HEK293 (cell line): Measurements from ENCODE around the gene MSX1.

Experiments used
- CTCF ChIA-PET: fragments of 350-600 bp; formaldehyde crosslinking; extraction: SDS; loops from one replicate; lab custom pipeline; 2021; ENCODE audit warnings: antibody characterized with exemption; lab: Yijun Ruan, JAX
- POLR2A ChIA-PET: fragments of 300-600 bp; formaldehyde crosslinking; extraction: SDS; loops from one replicate; lab custom pipeline; 2020; ENCODE audit warnings: antibody characterized with exemption, inconsistent platforms; lab: Yijun Ruan, JAX
- H3K27ac ChIP-seq: fragments of 200-500 bp; sonication (Bioruptor generic); 2 replicates; pipeline ENCODE4 v1.5.1; 2014; ENCODE audit warnings: low read depth, low read length, control low read depth, inconsistent platforms; ENCODE audit errors: extremely low read depth
- H3K36me3 ChIP-seq, 2 experiments: fragments of 200-500 bp in 1 of 2; sonication (Bioruptor generic) in 1 of 2; 1 replicate in 1 of 2; 2 replicates in 1 of 2; pipeline ENCODE4 v1.5.1; 2014 to 2017; ENCODE audit warnings: inconsistent platforms in 2 of 2, low read length in 2 of 2; ENCODE audit not compliant: control insufficient read depth in 2 of 2, insufficient read depth in 1 of 2
- H3K4me1 ChIP-seq: fragments of 200-500 bp; sonication (Bioruptor generic); 2 replicates; pipeline ENCODE4 v1.5.1; 2014; ENCODE audit warnings: mild to moderate bottlenecking, low read length, inconsistent platforms; ENCODE audit not compliant: control insufficient read depth, insufficient read depth
- H3K4me3 ChIP-seq: 2 replicates; pipeline ENCODE4 v1.5.1; 2011; ENCODE audit warnings: low read depth, mild to moderate bottlenecking, control low read depth, low read length, moderate library complexity
- H3K9me3 ChIP-seq: fragments of 200-500 bp; sonication (Bioruptor generic); 2 replicates; pipeline ENCODE4 v1.5.1; 2014; ENCODE audit warnings: low read depth, low read length, inconsistent platforms; ENCODE audit not compliant: control insufficient read depth, insufficient read depth
- ELK4 ChIP-seq: IDR thresholded peaks from 2 replicates; pipeline ENCODE4 v1.6.1; 2011; ENCODE audit warnings: mild to moderate bottlenecking, low read depth, low read length, borderline replicate concordance
- OSR2 ChIP-seq: fragments of 450-650 bp; formaldehyde crosslinking; IDR thresholded peaks from 2 replicates; pipeline ENCODE4 v1.5.1; 2016; ENCODE audit warnings: missing biosample characterization, missing genetic modification characterization
- RBAK ChIP-seq: fragments of 450-650 bp; formaldehyde crosslinking; IDR thresholded peaks from 2 replicates; pipeline ENCODE4 v1.5.1; 2016; ENCODE audit warnings: missing biosample characterization, missing genetic modification characterization
- SETDB1 ChIP-seq: IDR thresholded peaks from one replicate; pipeline ENCODE4 v1.6.1; 2017; ENCODE audit warnings: mild to moderate bottlenecking, low read length, moderate library complexity, mixed read lengths; ENCODE audit not compliant: insufficient read length
- ZBTB10 ChIP-seq: fragments of 450-650 bp; formaldehyde crosslinking; IDR thresholded peaks from 2 replicates; pipeline ENCODE4 v1.5.1; 2016; ENCODE audit warnings: missing biosample characterization, missing genetic modification characterization
- ZBTB49 ChIP-seq: fragments of 450-650 bp; formaldehyde crosslinking; IDR thresholded peaks from 2 replicates; pipeline ENCODE4 v1.5.1; 2016; ENCODE audit warnings: missing biosample characterization, missing genetic modification characterization, low read depth
- ZIC2 ChIP-seq: fragments of 450-650 bp; formaldehyde crosslinking; IDR thresholded peaks from 2 replicates; pipeline ENCODE4 v1.5.1; 2016; ENCODE audit warnings: missing biosample characterization, missing genetic modification characterization
- ZNF175 ChIP-seq: fragments of 450-650 bp; formaldehyde crosslinking; IDR thresholded peaks from 2 replicates; pipeline ENCODE4 v1.5.1; 2016; ENCODE audit warnings: missing biosample characterization, missing genetic modification characterization
- ZNF202 ChIP-seq: fragments of 450-650 bp; formaldehyde crosslinking; IDR thresholded peaks from 2 replicates; pipeline ENCODE4 v1.5.1; 2016; ENCODE audit warnings: missing biosample characterization, missing genetic modification characterization, borderline replicate concordance
- ZNF221 ChIP-seq: fragments of 450-650 bp; formaldehyde crosslinking; IDR thresholded peaks from 2 replicates; pipeline ENCODE4 v1.5.1; 2017; ENCODE audit warnings: missing biosample characterization, missing genetic modification characterization, borderline replicate concordance
- ZNF248 ChIP-seq: fragments of 450-650 bp; formaldehyde crosslinking; IDR thresholded peaks from 2 replicates; pipeline ENCODE4 v1.5.1; 2017; ENCODE audit warnings: missing biosample characterization, missing genetic modification characterization
- ZNF398 ChIP-seq: fragments of 450-650 bp; formaldehyde crosslinking; IDR thresholded peaks from 2 replicates; pipeline ENCODE4 v1.5.1; 2017; ENCODE audit warnings: missing biosample characterization, missing genetic modification characterization
- ZNF514 ChIP-seq: fragments of 450-650 bp; formaldehyde crosslinking; IDR thresholded peaks from 2 replicates; pipeline ENCODE4 v1.5.1; 2016; ENCODE audit warnings: missing biosample characterization, missing genetic modification characterization
- ZNF585B ChIP-seq: fragments of 450-650 bp; formaldehyde crosslinking; IDR thresholded peaks from 2 replicates; pipeline ENCODE4 v1.5.1; 2016; ENCODE audit warnings: missing biosample characterization, missing genetic modification characterization
- ZNF624 ChIP-seq: fragments of 450-650 bp; formaldehyde crosslinking; IDR thresholded peaks from 2 replicates; pipeline ENCODE4 v1.5.1; 2017; ENCODE audit warnings: missing biosample characterization, missing genetic modification characterization
- ZNF626 ChIP-seq: fragments of 450-650 bp; sonication (Bioruptor Pico); formaldehyde crosslinking; IDR thresholded peaks from 2 replicates; pipeline ENCODE4 v1.5.1; 2018; ENCODE audit warnings: missing biosample characterization, missing genetic modification characterization, inconsistent platforms
- ZNF645 ChIP-seq: fragments of 450-650 bp; formaldehyde crosslinking; IDR thresholded peaks from 2 replicates; pipeline ENCODE4; 2016; ENCODE audit warnings: missing biosample characterization, missing genetic modification characterization
- ZNF830 ChIP-seq: fragments of 450-650 bp; IDR thresholded peaks from 2 replicates; pipeline ENCODE4 v1.5.0; 2018; ENCODE audit warnings: missing biosample characterization, missing genetic modification characterization, low read depth, mild to moderate bottlenecking, moderate library complexity
- ZNF843 ChIP-seq: fragments of 450-650 bp; formaldehyde crosslinking; IDR thresholded peaks from 2 replicates; pipeline ENCODE4 v1.5.1; 2016; ENCODE audit warnings: missing biosample characterization, missing genetic modification characterization

MSX1 gene

GRCh38 chr4:4869731-4870571, 10.5 kb downstream of the MSX1 start:
- H3K27ac ChIP-seq = no peak overlapping the region
- no peak overlapping the region for H3K4me3 ChIP-seq
- no peaks in the 10 kb centered on the region for H3K4me1 ChIP-seq
- H3K36me3 ChIP-seq = no peaks in the 10 kb centered on the region
- TF ChIP-seq ZNF830 (tag by site-specific recombination) (no peak), ELK4 (no peak), ZNF248 (no peak), ZNF175 (no peak), ZIC2 (tag by site-specific recombination) (no peak), ZNF645 (no peak), ZNF624 (no peak)
- ChIA-PET CTCF (interaction anchor here (0.7 kb wide), 1 partner anchor 182 kb away, joined by 3 read pairs; no protein-coding TSS in a partner anchor), POLR2A (no interaction called here)
- H3K9me3 ChIP-seq = no peaks in the 10 kb centered on the region

- CTCF ChIA-PET = interaction anchor here (0.6 kb wide), 1 partner anchor 386 kb away, joined by 3 read pairs; no protein-coding TSS in a partner anchor
- POLR2A ChIA-PET = no interaction called here
- TF ChIP-seq ZNF221 (no peak), RBAK (no peak)
- TF ChIP-seq, all 188 proteins: peak for 0
These were observed 11.2 kb downstream of the MSX1 start for GRCh38 chr4:4870576-4871241.

GRCh38 chr4:4871242-4871572, 11.7 kb downstream of the MSX1 start:
- H3K9me3 ChIP-seq = no peaks in the 10 kb centered on the region
- H3K4me1 ChIP-seq = no peaks in the 10 kb centered on the region
- no peak overlapping the region for H3K27ac ChIP-seq
- no peaks in the 10 kb centered on the region for H3K36me3 ChIP-seq
- POLR2A ChIA-PET = no interaction called here
- no peak overlapping the region for H3K4me3 ChIP-seq
- CTCF ChIA-PET = interaction anchor here (0.6 kb wide), 1 partner anchor 387 kb away, joined by 3 read pairs; no protein-coding TSS in a partner anchor
- no peak for TF ChIP-seq ZNF585B (tag by site-specific recombination)
- no peak for TF ChIP-seq SETDB1
- TF ChIP-seq OSR2 = no peak
- TF ChIP-seq ZBTB49 = no peak
- TF ChIP-seq ZNF514 (tag by site-specific recombination) = no peak
- no peak for TF ChIP-seq ZNF202 (tag by site-specific recombination)
- no peak for TF ChIP-seq ZNF398
- TF ChIP-seq ZNF843 (tag by site-specific recombination) = no peak
- TF ChIP-seq ZNF626 (tag by site-specific recombination) = no peak
- no peak for TF ChIP-seq ZBTB10

More at GRCh38 chr4:4870576-4871241, 11.2 kb downstream of the MSX1 start:
- Histone ChIP-seq H3K4me3 (no peak overlapping the region), H3K36me3 (no peaks in the 10 kb centered on the region), H3K27ac (no peak overlapping the region), H3K4me1 (no peaks in the 10 kb centered on the region), H3K9me3 (no peaks in the 10 kb centered on the region)
